Measurements from ENCODE around the gene TACC2. TPM values are rescaled to one million over a fixed set of nuclear protein-coding genes. Genes with fewer than 3 reads are reported as not detected.

The TACC2 gene, protein sequence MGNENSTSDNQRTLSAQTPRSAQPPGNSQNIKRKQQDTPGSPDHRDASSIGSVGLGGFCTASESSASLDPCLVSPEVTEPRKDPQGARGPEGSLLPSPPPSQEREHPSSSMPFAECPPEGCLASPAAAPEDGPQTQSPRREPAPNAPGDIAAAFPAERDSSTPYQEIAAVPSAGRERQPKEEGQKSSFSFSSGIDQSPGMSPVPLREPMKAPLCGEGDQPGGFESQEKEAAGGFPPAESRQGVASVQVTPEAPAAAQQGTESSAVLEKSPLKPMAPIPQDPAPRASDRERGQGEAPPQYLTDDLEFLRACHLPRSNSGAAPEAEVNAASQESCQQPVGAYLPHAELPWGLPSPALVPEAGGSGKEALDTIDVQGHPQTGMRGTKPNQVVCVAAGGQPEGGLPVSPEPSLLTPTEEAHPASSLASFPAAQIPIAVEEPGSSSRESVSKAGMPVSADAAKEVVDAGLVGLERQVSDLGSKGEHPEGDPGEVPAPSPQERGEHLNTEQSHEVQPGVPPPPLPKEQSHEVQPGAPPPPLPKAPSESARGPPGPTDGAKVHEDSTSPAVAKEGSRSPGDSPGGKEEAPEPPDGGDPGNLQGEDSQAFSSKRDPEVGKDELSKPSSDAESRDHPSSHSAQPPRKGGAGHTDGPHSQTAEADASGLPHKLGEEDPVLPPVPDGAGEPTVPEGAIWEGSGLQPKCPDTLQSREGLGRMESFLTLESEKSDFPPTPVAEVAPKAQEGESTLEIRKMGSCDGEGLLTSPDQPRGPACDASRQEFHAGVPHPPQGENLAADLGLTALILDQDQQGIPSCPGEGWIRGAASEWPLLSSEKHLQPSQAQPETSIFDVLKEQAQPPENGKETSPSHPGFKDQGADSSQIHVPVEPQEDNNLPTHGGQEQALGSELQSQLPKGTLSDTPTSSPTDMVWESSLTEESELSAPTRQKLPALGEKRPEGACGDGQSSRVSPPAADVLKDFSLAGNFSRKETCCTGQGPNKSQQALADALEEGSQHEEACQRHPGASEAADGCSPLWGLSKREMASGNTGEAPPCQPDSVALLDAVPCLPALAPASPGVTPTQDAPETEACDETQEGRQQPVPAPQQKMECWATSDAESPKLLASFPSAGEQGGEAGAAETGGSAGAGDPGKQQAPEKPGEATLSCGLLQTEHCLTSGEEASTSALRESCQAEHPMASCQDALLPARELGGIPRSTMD (N-terminal part only)
- total RNA-seq = 10 to 100 TPM; 16.2 to 21.1 (median 18.8) TPM
- long read RNA-seq, partial matches to known transcripts = 1 of 3 reads
- long read RNA-seq, other reads (novel, unspliced or antisense) = 2 of 3 reads

DNA sequence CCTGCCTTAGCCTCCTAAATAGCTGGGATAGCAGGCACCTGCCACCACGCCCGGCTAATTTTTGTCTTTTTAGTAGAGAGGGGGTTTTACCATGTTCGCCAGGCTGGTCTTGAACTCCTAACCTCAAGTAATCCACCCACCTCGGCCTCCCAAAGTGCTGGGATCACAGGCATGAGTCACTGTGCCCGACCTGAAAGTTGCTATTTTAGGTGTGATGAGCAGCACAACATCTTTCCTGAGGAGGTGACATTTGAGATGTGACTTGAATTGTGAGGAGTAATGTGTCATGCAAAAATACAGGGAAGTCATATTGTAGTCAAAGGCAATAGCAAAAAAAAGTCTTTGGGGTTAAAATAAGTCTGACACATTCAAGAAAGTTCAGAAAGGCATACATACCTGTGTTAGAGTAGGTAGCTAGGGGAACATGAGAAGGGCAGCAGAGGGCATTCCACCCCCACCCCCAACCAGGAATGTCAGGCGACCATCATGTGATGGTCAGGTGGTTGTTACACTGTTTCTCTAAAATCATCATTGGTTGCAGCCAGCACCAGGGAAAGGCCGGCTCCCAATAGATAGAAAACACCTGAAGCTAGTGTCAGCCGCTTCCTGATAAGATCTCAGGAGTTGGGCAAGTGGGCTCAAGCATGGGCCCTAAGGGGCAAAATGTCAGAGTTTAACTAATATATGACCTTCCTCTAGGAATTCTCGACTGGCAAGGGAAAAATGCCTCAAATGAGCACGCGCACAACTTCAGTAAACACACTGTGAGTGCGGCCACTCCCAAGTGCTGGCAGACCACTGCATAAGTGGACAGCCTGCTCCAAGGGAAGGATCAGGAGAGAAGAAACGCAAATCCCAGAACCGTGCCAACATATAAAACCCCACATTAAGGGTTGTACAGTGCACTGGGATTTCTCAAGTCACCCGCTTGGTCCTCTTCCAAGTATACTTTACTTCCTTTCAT lies at the start of gene TACC2:
TSS of gene TACC2 (plus strand) at position 803 of the 964 bp plus-strand sequence. CDS start 32,819 bp downstream, outside the sequence.
- no peaks in the 10 kb centered on the region for H3K36me3 ChIP-seq
- TF ChIP-seq POLR2A (IDR thresholded peaks at IDR 0.05) = no peak
- TF ChIP-seq, protein P1, sequence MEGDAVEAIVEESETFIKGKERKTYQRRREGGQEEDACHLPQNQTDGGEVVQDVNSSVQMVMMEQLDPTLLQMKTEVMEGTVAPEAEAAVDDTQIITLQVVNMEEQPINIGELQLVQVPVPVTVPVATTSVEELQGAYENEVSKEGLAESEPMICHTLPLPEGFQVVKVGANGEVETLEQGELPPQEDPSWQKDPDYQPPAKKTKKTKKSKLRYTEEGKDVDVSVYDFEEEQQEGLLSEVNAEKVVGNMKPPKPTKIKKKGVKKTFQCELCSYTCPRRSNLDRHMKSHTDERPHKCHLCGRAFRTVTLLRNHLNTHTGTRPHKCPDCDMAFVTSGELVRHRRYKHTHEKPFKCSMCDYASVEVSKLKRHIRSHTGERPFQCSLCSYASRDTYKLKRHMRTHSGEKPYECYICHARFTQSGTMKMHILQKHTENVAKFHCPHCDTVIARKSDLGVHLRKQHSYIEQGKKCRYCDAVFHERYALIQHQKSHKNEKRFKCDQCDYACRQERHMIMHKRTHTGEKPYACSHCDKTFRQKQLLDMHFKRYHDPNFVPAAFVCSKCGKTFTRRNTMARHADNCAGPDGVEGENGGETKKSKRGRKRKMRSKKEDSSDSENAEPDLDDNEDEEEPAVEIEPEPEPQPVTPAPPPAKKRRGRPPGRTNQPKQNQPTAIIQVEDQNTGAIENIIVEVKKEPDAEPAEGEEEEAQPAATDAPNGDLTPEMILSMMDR (IDR thresholded peaks at IDR 0.05) = no peak
- DNase-seq (no peak), ATAC-seq (no peak)
- H3K27ac ChIP-seq = peak within 1 kb of the TSS in 2 of 3 donors; percentile 18 to 67
- WGBS (ENCODE audit: insufficient coverage, low coverage, low lambda C conversion rate, missing lambda C conversion rate) = 81% methylated on average over 7 of the region's 15 CpGs
- H3K9me3 ChIP-seq = no peaks in the 10 kb centered on the region
- H3K4me3 ChIP-seq = peak within 1 kb of the TSS in 2 of 3 donors; percentile 6 to 27
- H3K27me3 ChIP-seq = no peaks in the 10 kb centered on the region
- intact Hi-C loops (cut with DNase I) = loop anchor here in 1 of 2 donors (10.0 kb wide), 1 partner anchor 56 kb away; no protein-coding TSS in a partner anchor
- H3K4me1 ChIP-seq = peaks cover 0 to 11% (median 0%) of the 10 kb centered on the region in 4 donors

DNA sequence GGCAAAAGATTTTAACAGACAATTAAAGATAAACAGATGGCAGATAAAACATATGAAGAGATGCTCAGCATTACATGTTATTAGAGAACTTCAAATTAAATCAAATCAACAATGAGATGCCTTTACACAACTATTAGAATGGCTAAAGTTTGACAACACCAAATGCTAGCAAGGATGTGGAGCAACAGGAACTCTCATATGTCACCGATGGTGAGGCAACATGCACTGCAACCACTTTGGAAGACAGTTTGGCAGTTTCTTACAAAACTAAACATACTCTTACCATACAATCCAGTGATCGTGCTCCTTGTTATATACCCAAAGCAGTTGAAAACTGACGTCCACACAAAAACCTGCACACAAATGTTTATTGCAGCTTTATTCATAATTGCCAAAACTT lies 47.4 kb upstream of the TACC2 start:
- Histone ChIP-seq H3K4me3 (no peak overlapping the region), H3K27me3 (no peaks in the 10 kb centered on the region), H3K36me3 (no peaks in the 10 kb centered on the region), H3K9me3 (no peaks in the 10 kb centered on the region), H3K27ac (no peak overlapping the region), H3K4me1 (peaks cover 0 to under 1% (median under 1%) of the 10 kb centered on the region in 4 donors)
- no peak for TF ChIP-seq POLR2A (IDR thresholded peaks at IDR 0.05)
- TF ChIP-seq, protein P1 (IDR thresholded peaks at IDR 0.05) = no peak
- intact Hi-C loops (cut with DNase I) = no loop called here
- 68% methylated on average over 2 of the region's 3 CpGs for WGBS (ENCODE audit: insufficient coverage, low coverage, low lambda C conversion rate, missing lambda C conversion rate)
- no peak for DNase-seq
- ATAC-seq = no peak

DNA sequence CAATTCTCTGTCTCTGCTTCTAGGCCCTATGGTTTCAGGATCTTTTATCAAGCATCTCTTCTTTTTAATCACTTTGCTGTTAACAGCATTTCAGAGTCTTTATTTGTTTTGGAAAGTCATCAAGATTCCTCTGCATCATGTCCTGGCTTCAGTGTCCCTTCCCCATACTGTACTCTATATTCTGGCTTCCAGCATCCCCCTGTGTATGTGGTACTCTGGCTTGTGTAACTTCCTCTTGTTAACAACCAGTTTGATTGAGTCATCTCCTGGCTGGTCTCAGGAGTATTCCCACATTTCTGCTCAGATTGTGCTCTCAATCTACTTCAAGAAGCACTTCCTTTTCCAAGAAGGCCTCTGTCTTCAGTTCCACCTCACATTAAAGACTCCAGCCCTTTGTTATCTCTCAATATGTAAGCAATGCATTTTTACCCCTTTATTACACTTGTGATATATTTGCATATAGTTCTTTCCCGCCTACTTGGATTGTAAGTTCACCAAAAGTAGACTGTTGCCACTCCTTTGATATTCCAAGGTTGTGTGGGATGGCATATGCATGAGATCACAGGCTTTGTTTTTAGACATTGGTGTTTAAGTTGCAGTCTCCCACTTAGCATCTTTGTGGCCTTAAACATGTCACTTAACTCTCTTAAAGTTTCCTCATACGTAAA lies 46.1 kb upstream of the TACC2 start:
- TF ChIP-seq, protein P1 (IDR thresholded peaks at IDR 0.05) = no peak
- no peak for TF ChIP-seq POLR2A (IDR thresholded peaks at IDR 0.05)
- peak in 3 of 4 donors; percentile 27 to 88 (median 43) for ATAC-seq
- intact Hi-C loops (cut with DNase I) = no loop called here
- H3K9me3 ChIP-seq = no peaks in the 10 kb centered on the region
- no peaks in the 10 kb centered on the region for H3K36me3 ChIP-seq
- H3K4me3 ChIP-seq = no peak overlapping the region
- no peak for DNase-seq
- 81% methylated on average over 2 of the region's 2 CpGs for WGBS (ENCODE audit: insufficient coverage, low coverage, low lambda C conversion rate, missing lambda C conversion rate)
- H3K27ac ChIP-seq = no peak overlapping the region
- no peaks in the 10 kb centered on the region for H3K27me3 ChIP-seq
- no peaks in the 10 kb centered on the region for H3K4me1 ChIP-seq
